Activated CD8-positive, alpha-beta memory T cell treated with anti-CD3 and anti-CD28 coated beads, Interleukin-2, amount 50 U/mL, for 1 hour (primary cell): ENCODE results near the gene MAPKAP1.

Experiments used
- DNase-seq: peaks from one replicate; pipeline ENCODE4 v3.0.0-alpha.2; 2020; ENCODE audit errors: extremely low read depth

The MAPKAP1 gene

GRCh38 chr9:125534971-125535701 is 171.9 kb downstream of the MAPKAP1 start:
- no peak for DNase-seq

- DNase-seq = no peak
Observed at GRCh38 chr9:125532812-125533594, 174.0 kb downstream of the MAPKAP1 start.

- DNase-seq = no peak
Observed at GRCh38 chr9:125532412-125532811, 174.6 kb downstream of the MAPKAP1 start.

- DNase-seq = no peak
Observed at GRCh38 chr9:125529589-125530515, 177.2 kb downstream of the MAPKAP1 start.

GRCh38 chr9:125529107-125529506 is 177.9 kb downstream of the MAPKAP1 start:
- DNase-seq = no peak

GRCh38 chr9:125527471-125528002 is 179.5 kb downstream of the MAPKAP1 start:
- no peak for DNase-seq

- DNase-seq = no peak
Observed at GRCh38 chr9:125525921-125526631, 180.9 kb downstream of the MAPKAP1 start.

- DNase-seq = no peak
Observed at GRCh38 chr9:125524583-125525355, 182.2 kb downstream of the MAPKAP1 start.

GRCh38 chr9:125523681-125524080 is 183.3 kb downstream of the MAPKAP1 start:
- DNase-seq = no peak

- DNase-seq = no peak
Observed at GRCh38 chr9:125522328-125522725, 184.7 kb downstream of the MAPKAP1 start.

GRCh38 chr9:125521462-125522327 is 185.3 kb downstream of the MAPKAP1 start:
- DNase-seq = no peak

- DNase-seq = no peak
Observed at GRCh38 chr9:125519734-125520133, 187.3 kb downstream of the MAPKAP1 start.

GRCh38 chr9:125517577-125517976 is 189.4 kb downstream of the MAPKAP1 start:
- no peak for DNase-seq

GRCh38 chr9:125515983-125516940 is 190.7 kb downstream of the MAPKAP1 start:
- no peak for DNase-seq

- DNase-seq = no peak
Observed at GRCh38 chr9:125515281-125515680, 191.7 kb downstream of the MAPKAP1 start.

GRCh38 chr9:125514468-125514867 is 192.5 kb downstream of the MAPKAP1 start:
- no peak for DNase-seq

- no peak for DNase-seq
Observed at GRCh38 chr9:125513668-125514413, 193.2 kb downstream of the MAPKAP1 start.

GRCh38 chr9:125513303-125513667 is 193.7 kb downstream of the MAPKAP1 start:
- no peak for DNase-seq
